Measurements from ENCODE around the gene MGST1.

DNA sequence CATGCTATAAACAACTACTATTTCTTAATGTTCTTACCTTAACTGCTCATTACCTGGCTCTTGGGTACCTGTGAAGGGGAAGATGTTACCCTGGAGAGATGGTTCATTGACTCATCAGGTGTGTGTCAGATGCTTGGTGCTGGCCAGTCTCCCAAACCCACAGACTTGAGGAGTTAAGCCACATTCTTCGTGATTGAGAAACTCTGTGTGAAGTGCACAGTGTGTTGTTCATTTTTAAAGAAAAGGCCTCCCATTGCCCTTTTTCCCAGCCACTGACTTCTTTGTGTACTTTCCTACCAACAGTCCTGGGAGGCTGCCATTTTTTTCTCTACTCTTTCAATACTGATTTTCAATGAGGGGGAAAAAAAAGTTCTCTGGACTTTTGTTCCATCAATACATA, 3.2 kb downstream of the MGST1 start:
- TF ChIP-seq, protein P1, sequence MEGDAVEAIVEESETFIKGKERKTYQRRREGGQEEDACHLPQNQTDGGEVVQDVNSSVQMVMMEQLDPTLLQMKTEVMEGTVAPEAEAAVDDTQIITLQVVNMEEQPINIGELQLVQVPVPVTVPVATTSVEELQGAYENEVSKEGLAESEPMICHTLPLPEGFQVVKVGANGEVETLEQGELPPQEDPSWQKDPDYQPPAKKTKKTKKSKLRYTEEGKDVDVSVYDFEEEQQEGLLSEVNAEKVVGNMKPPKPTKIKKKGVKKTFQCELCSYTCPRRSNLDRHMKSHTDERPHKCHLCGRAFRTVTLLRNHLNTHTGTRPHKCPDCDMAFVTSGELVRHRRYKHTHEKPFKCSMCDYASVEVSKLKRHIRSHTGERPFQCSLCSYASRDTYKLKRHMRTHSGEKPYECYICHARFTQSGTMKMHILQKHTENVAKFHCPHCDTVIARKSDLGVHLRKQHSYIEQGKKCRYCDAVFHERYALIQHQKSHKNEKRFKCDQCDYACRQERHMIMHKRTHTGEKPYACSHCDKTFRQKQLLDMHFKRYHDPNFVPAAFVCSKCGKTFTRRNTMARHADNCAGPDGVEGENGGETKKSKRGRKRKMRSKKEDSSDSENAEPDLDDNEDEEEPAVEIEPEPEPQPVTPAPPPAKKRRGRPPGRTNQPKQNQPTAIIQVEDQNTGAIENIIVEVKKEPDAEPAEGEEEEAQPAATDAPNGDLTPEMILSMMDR (conservative IDR thresholded peaks at IDR 0.05; ENCODE audit: low read length): no peak
- TF ChIP-seq EZH2phosphoT487 (IDR thresholded peaks at IDR 0.05; ENCODE audit: borderline replicate concordance): no peak
